GM12801 (cell line): Measurements from ENCODE around the gene SLC22A14.

Source experiments
- TF ChIP-seq, protein P1 (sequence below): IDR thresholded peaks from one replicate; pipeline ENCODE4 v1.5.1; 2011; ENCODE audit warnings: control low read depth; ENCODE audit not compliant: insufficient read length; ENCODE audit errors: extremely low read depth

SLC22A14 gene

DNA sequence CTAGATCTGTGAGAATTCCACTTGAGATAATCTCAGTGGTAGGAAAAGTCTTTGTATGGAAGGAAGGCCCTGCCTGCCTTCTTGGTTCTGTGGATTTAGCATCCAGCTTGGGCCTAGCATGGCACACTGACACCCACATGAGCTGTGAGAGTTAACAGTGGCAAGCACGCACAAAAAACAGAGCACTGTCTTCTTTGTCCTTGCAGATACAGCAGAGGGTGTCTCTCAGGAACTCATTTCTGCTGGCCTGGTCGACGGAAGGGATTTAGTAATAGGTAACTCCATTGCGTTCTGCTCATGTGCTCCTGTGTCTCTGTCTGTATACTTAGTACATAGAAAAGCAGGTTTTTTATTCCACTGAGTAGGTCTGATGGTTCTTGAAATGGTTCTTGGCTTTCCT is 30.9 kb upstream of the SLC22A14 start:
- TF ChIP-seq, protein P1, sequence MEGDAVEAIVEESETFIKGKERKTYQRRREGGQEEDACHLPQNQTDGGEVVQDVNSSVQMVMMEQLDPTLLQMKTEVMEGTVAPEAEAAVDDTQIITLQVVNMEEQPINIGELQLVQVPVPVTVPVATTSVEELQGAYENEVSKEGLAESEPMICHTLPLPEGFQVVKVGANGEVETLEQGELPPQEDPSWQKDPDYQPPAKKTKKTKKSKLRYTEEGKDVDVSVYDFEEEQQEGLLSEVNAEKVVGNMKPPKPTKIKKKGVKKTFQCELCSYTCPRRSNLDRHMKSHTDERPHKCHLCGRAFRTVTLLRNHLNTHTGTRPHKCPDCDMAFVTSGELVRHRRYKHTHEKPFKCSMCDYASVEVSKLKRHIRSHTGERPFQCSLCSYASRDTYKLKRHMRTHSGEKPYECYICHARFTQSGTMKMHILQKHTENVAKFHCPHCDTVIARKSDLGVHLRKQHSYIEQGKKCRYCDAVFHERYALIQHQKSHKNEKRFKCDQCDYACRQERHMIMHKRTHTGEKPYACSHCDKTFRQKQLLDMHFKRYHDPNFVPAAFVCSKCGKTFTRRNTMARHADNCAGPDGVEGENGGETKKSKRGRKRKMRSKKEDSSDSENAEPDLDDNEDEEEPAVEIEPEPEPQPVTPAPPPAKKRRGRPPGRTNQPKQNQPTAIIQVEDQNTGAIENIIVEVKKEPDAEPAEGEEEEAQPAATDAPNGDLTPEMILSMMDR = no peak

GRCh38 chr3:38253704-38254103 is 28.4 kb upstream of the SLC22A14 start:
- TF ChIP-seq, protein P1 = no peak

DNA sequence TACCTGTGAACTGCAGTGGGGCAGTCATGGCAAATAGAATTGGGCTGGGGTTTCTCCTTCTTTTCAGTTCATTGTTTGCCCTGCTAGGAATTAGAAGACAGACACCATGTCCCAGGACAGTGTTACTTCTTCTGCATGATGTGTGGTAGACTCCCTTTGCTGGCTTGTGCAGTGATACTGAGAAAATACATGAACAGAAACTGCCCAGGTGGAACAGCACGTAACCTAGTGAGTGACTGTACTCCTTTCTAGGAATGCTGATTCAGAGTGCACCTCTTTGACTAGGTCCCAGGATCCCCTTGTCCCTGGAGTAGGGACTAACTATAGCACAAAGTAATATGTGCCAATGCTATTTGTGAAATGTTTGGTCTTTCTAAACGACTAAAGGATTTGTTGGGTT is 27.2 kb upstream of the SLC22A14 start:
- TF ChIP-seq, protein P1 = no peak

- TF ChIP-seq, protein P1 = no peak
These were observed 26.5 kb upstream of the SLC22A14 start for GRCh38 chr3:38255627-38256026.

GRCh38 chr3:38257583-38257982 is 24.5 kb upstream of the SLC22A14 start:
- TF ChIP-seq, protein P1 = no peak

DNA sequence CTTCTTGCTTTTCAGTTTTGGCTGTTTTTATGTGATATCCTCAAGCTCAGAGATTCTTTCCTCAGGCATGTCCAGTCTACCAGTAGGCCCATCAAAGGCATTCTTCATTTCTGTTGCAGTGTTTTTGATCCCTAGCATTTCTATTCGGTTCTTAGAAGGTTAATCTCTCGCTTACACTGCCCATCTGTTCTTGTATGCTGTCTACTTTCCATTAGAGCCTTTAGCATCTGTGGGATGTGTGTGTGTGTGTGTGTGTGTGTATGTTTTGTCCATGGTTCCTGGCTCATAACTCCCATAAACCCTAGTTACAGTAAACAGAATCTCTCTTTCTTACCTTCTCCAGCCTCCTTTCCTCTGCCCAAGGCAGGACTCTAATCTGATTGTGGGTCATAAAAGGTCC is 21.6 kb upstream of the SLC22A14 start:
- TF ChIP-seq, protein P1 = no peak

GRCh38 chr3:38264353-38264771 is 17.7 kb upstream of the SLC22A14 start:
- TF ChIP-seq, protein P1 = no peak

DNA sequence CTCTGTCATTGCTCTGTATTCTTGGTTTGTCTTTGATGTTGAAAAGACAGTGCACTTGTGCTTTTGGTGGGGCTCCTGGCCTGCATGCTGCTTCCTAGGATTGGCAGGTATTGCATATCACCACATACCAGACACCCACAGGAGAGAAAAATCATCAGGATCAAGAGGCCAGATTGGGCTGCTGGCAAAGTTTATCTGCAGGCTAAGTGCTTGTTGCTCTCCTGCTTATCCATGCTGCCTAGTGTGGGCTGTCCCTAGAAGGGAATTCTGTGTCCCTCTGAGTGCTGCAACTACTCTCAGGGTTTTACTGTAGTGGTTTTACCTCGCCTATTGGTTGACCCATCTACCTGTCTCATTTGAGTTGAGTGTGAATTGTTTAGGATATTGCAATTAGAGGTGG is 17.3 kb upstream of the SLC22A14 start:
- TF ChIP-seq, protein P1 = no peak
